GM19099 (cell line): Measurements from ENCODE around the gene TRPC4AP.

Experiments used
- POLR2A ChIP-seq: IDR thresholded peaks from 3 replicates; pipeline ENCODE4 v1.6.1; 2011; ENCODE audit warnings: low read depth; ENCODE audit not compliant: insufficient read length; ENCODE audit errors: extremely low read depth

The TRPC4AP gene

GRCh38 chr20:35004051-35004725 is 88.4 kb downstream of the TRPC4AP start:
- TF ChIP-seq POLR2A = no peak

GRCh38 chr20:35003211-35004031 is 89.2 kb downstream of the TRPC4AP start:
- TF ChIP-seq POLR2A = no peak

GRCh38 chr20:35002426-35003210 is 90.0 kb downstream of the TRPC4AP start:
- TF ChIP-seq POLR2A = no peak

GRCh38 chr20:35001596-35002362 is 90.8 kb downstream of the TRPC4AP start:
- no peak for TF ChIP-seq POLR2A

- TF ChIP-seq POLR2A = no peak
These were observed 91.5 kb downstream of the TRPC4AP start for GRCh38 chr20:35000922-35001595.

GRCh38 chr20:35000311-35000921 is 92.2 kb downstream of the TRPC4AP start:
- no peak for TF ChIP-seq POLR2A

GRCh38 chr20:34999782-35000181 is 92.8 kb downstream of the TRPC4AP start:
- no peak for TF ChIP-seq POLR2A

- TF ChIP-seq POLR2A = no peak
These were observed 93.6 kb downstream of the TRPC4AP start for GRCh38 chr20:34999021-34999451.

GRCh38 chr20:34998331-34998950 is 94.2 kb downstream of the TRPC4AP start:
- no peak for TF ChIP-seq POLR2A

GRCh38 chr20:34997774-34998173 is 94.8 kb downstream of the TRPC4AP start:
- TF ChIP-seq POLR2A = no peak

GRCh38 chr20:34997131-34997561 is 95.5 kb downstream of the TRPC4AP start:
- TF ChIP-seq POLR2A = no peak

- TF ChIP-seq POLR2A = no peak
These were observed 96.2 kb downstream of the TRPC4AP start for GRCh38 chr20:34996243-34997028.
